ENCODE measurements around the gene NGB. TPM values are rescaled to one million over a fixed set of nuclear protein-coding genes. Genes with fewer than 3 reads are reported as not detected.

NGB gene
- total RNA-seq, 1 donor from 2014 or later = not detected

DNA sequence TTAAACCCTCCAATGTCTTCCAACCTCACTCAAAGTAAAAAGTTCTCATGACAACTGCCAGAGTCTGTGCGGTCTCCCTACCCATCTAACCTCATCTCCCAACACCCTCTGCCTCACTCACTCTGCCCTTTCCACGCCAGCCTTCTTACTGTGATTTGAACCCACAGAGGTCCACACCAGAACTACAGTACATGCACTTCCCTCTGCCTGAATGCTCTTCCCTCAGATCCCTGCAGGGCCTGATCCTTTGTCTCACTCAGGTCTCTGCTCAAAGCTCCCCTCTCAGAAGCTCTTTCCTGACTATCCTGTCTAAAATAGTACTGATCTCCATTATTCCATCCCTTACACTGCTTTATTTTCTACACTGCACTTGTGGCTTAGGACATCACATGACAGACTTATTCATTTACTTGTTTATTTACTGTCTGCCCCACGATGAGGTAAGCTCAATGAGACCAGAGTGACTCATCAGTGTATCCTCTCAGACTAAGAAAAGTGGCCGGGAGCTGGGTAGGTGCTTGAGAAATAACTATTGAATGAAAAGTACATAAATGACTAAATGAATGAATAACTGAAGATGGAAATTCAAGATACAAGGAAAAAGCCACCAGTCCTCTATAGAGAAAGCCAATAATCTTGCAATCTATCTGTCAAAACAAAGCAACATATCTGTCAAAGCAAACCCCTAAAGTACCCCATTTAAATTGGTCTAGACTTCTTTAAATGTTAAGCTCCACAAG, 32.6 kb upstream of the NGB start:
- intact Hi-C loops (cut with DNase I) = no loop called here
- TF ChIP-seq, protein P1, sequence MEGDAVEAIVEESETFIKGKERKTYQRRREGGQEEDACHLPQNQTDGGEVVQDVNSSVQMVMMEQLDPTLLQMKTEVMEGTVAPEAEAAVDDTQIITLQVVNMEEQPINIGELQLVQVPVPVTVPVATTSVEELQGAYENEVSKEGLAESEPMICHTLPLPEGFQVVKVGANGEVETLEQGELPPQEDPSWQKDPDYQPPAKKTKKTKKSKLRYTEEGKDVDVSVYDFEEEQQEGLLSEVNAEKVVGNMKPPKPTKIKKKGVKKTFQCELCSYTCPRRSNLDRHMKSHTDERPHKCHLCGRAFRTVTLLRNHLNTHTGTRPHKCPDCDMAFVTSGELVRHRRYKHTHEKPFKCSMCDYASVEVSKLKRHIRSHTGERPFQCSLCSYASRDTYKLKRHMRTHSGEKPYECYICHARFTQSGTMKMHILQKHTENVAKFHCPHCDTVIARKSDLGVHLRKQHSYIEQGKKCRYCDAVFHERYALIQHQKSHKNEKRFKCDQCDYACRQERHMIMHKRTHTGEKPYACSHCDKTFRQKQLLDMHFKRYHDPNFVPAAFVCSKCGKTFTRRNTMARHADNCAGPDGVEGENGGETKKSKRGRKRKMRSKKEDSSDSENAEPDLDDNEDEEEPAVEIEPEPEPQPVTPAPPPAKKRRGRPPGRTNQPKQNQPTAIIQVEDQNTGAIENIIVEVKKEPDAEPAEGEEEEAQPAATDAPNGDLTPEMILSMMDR (IDR thresholded peaks at IDR 0.05) = no peak
- Histone ChIP-seq H3K27me3 (ENCODE audit: low read depth) (no peaks in the 10 kb centered on the region), H3K9me3 (no peaks in the 10 kb centered on the region), H3K4me1 (peaks cover 18% of the 10 kb centered on the region), H3K36me3 (peaks cover 23% of the 10 kb centered on the region), H3K4me3 (no peak overlapping the region), H3K27ac (no peak overlapping the region)
- ATAC-seq = peak; percentile 75 to 85
- no peak for DNase-seq

DNA sequence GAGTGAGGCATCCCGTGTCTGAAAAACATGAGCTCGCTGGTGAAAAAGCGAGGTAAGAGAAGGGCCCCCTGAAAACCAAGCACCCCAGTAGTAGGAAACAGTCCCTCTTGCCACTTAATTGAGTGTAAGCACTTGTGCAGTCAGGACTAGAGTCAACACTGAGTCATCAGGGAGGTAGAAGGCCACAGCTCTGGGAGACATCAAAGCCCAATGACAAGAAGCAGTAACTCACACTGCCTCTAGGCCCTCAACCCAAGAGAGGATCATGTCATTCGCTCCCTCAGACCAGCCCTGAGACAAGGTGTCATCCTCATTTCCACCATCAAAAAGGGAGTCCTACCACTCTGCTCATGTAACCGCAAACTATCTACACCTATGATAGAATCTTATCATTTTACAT, 31.9 kb upstream of the NGB start:
- peaks cover 30% of the 10 kb centered on the region for H3K36me3 ChIP-seq
- H3K4me3 ChIP-seq = no peak overlapping the region
- no peaks in the 10 kb centered on the region for H3K27me3 ChIP-seq (ENCODE audit: low read depth)
- no peak for DNase-seq
- intact Hi-C loops (cut with DNase I) = no loop called here
- H3K27ac ChIP-seq = no peak overlapping the region
- ATAC-seq = peak; percentile 49 to 55
- TF ChIP-seq, protein P1 (IDR thresholded peaks at IDR 0.05) = no peak
- peaks cover 18% of the 10 kb centered on the region for H3K4me1 ChIP-seq
- no peaks in the 10 kb centered on the region for H3K9me3 ChIP-seq

DNA sequence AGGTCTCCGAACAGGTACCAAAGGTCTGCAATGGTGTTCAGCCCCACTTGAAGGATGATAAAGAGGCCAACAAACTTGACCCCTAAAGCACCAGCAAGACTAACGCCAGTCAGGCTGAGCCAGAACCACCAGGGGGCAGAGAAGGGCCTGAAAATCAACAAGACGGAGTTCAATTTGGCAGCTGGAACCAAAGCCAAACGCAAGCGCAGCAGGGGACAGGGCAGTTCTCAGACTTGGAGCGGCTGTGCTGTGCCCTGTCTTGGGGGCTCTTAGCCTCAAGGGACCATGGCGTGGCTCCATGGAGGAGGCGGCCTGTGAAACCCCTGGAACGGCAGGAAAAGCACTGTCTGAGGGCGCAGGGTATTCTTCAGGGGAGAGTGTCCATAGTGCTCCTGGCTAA, 30.1 kb upstream of the NGB start:
- ATAC-seq = peak; percentile 29 to 38
- intact Hi-C loops (cut with DNase I) = no loop called here
- Histone ChIP-seq H3K4me3 (no peak overlapping the region), H3K27me3 (ENCODE audit: low read depth) (no peaks in the 10 kb centered on the region), H3K4me1 (peaks cover 12% of the 10 kb centered on the region), H3K27ac (no peak overlapping the region), H3K9me3 (no peaks in the 10 kb centered on the region), H3K36me3 (peaks cover 45% of the 10 kb centered on the region)
- peak; percentile 61 for DNase-seq
- TF ChIP-seq, protein P1 (IDR thresholded peaks at IDR 0.05) = peak; percentile 57

DNA sequence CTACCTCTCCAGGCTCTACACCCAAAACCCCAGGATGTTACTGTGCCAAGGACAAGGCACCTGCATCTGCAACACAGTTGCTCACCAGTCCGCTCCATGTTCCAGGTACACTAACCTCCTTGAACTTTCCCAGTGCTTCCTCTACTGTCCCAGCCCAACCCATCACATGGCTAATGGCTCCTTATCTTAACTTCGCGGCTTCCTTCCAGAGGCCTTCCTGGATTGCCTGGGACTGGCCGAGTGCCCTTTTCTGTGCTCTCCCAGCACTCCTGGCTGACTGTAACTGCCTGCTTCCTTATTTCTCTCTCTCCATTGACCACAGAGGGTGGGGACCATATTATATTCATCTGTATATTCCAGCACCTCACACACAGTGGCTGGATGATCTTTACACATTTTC, 28.8 kb upstream of the NGB start:
- H3K4me3 ChIP-seq = no peak overlapping the region
- H3K27me3 ChIP-seq (ENCODE audit: low read depth) = no peaks in the 10 kb centered on the region
- peaks cover 12% of the 10 kb centered on the region for H3K4me1 ChIP-seq
- intact Hi-C loops (cut with DNase I) = no loop called here
- peaks cover 51% of the 10 kb centered on the region for H3K36me3 ChIP-seq
- H3K9me3 ChIP-seq = no peaks in the 10 kb centered on the region
- DNase-seq (no peak), ATAC-seq (no peak)
- TF ChIP-seq, protein P1 (IDR thresholded peaks at IDR 0.05) = no peak
- no peak overlapping the region for H3K27ac ChIP-seq

DNA sequence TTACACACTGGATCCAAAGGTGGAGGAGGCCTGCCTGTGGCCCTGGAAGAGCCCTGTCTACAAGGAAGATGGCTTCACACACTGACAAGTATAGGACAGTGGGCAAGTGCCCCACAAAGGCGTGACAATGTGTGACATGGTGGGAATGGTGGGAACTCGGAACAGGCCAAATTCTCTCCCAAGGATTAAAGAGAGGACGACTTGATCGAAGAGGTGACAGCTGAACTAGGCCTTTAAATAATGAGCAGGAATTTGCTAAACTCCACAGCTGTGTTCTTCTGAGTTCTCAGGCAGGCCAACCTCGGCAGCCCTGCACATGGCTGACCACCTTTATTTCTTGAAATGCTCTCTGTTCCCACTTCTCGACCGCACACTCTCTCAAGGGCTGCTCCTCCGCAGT, 25.9 kb upstream of the NGB start:
- Histone ChIP-seq H3K4me3 (no peak overlapping the region), H3K9me3 (no peaks in the 10 kb centered on the region), H3K4me1 (no peaks in the 10 kb centered on the region), H3K36me3 (peaks cover 46% of the 10 kb centered on the region), H3K27ac (no peak overlapping the region), H3K27me3 (ENCODE audit: low read depth) (no peaks in the 10 kb centered on the region)
- ATAC-seq (no peak), DNase-seq (no peak)
- intact Hi-C loops (cut with DNase I) = no loop called here
- TF ChIP-seq, protein P1 (IDR thresholded peaks at IDR 0.05) = no peak

Data from lower lobe of right lung (tissue), 2 donors.